ENCODE data around the gene FOXC2.

The FOXC2 gene

DNA sequence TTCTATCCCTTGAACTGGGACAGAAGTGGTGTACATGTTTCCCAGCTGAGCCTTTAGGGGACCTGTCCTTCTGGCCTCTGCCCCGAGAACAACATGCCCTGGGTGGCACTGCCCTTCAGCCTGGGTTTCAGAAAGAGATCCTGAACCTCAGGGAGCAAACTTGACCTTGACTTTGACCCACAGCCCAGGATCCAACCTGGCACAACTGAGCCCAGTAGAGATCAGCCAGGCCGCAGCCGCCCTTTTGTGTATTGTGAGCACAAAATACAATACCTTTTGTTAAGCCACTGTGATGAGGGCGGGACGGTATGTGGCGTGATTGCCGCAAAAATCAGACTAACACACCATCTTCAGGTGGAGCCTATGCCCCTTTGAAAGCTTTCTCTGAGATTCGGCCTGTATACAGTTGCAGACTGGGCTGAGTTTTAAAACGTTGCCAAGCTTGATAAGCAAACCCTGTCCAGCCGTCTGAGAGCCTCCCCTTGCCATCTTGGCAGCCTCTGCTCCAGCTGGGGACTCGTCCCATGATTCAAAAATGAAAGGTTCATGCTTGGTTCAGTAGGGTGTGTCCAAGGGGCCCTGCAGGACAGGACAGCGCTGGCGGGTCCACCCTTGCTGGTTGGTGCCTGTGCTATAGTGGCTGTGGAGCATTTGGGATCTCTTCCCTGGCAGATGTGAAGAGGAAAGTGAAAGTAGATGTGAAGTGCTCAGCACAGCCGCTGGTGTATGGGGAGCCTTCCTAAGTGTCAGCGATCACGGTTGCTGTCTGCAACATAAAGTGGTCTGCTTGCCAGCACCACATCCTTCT, 52.0 kb downstream of the FOXC2 start:
- no peak for DNase-seq (ENCODE audit: low spot score)
